Astrocyte (in vitro differentiated cells and primary cell): ENCODE measurements around the gene ATG9B.

Experiments used
- EZH2 ChIP-seq: IDR thresholded peaks from 2 replicates; pipeline ENCODE4 v1.6.1; 2012; ENCODE audit warnings: mild to moderate bottlenecking, low read length, inconsistent platforms; ENCODE audit not compliant: insufficient read depth
- TF ChIP-seq, protein P1 (sequence below): IDR thresholded peaks from 2 replicates; pipeline ENCODE4 v1.5.1; 2011; ENCODE audit warnings: low read depth, mild to moderate bottlenecking, inconsistent platforms, low read length, moderate library complexity; ENCODE audit not compliant: insufficient read depth

DNA sequence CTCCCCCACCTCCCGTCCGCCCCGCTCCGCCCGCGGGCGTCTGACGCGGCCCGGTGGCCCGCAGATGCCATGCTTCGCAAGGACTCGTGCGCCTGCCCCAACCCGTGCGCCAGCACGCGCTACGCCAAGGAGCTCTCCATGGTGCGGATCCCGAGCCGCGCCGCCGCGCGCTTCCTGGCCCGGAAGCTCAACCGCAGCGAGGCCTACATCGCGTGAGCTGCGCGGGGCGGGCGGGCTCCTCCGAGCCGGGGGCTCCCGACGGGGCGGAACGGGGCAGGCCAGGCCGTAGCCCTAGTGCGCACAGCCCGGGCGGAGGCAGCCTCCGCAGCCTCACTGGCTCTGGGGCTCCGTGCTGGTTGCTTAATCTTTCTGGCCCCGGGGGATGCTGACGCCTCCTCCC lies 26.8 kb upstream of the ATG9B start:
- TF ChIP-seq, protein P1, sequence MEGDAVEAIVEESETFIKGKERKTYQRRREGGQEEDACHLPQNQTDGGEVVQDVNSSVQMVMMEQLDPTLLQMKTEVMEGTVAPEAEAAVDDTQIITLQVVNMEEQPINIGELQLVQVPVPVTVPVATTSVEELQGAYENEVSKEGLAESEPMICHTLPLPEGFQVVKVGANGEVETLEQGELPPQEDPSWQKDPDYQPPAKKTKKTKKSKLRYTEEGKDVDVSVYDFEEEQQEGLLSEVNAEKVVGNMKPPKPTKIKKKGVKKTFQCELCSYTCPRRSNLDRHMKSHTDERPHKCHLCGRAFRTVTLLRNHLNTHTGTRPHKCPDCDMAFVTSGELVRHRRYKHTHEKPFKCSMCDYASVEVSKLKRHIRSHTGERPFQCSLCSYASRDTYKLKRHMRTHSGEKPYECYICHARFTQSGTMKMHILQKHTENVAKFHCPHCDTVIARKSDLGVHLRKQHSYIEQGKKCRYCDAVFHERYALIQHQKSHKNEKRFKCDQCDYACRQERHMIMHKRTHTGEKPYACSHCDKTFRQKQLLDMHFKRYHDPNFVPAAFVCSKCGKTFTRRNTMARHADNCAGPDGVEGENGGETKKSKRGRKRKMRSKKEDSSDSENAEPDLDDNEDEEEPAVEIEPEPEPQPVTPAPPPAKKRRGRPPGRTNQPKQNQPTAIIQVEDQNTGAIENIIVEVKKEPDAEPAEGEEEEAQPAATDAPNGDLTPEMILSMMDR, result no peak
- no peak for TF ChIP-seq EZH2
